Breast epithelium (tissue), 3 donors: ENCODE results near the gene ANKRD29.

Source experiments
- POLR2A ChIP-seq: fragments of 450-650 bp; IDR thresholded peaks from one replicate; pipeline ENCODE4 v1.6.1; 2016; ENCODE audit warnings: antibody characterized with exemption, mild to moderate bottlenecking, moderate library complexity
- POLR2AphosphoS5 ChIP-seq, 3 donors: sonication (generic); formaldehyde crosslinking; IDR thresholded peaks; one replicate each; pipeline ENCODE4 v1.6.1; 2017; ENCODE audit warnings: antibody characterized with exemption in 3 of 3
- TF ChIP-seq, protein P1 (sequence below), 3 donors: fragments of 450-650 bp; IDR thresholded peaks; one replicate each; pipeline ENCODE4 v1.5.1; 2016 to 2017; ENCODE audit warnings: antibody characterized with exemption in 3 of 3, mild to moderate bottlenecking in 3 of 3, moderate library complexity in 3 of 3

DNA sequence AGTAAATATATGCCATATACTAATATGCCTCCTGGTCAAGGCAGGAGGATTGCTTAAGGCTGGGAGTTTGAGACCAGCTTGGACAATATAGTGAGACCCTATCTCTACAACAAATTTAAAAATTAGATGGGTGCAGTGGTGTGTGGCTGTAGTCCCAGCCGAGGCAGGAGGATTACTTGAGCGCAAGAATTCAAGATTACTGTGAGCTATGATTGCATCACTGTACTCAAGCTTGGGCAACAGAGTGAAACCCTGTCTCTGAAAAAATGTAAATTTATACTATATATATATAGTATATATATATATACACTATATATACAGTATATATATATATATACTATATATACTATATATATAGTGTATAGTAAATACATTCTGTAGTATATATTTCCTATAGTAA is 46.5 kb downstream of the ANKRD29 start:
- TF ChIP-seq POLR2A (no peak), POLR2AphosphoS5 (IDR thresholded peaks at IDR 0.05) (no peak)
- TF ChIP-seq, protein P1, sequence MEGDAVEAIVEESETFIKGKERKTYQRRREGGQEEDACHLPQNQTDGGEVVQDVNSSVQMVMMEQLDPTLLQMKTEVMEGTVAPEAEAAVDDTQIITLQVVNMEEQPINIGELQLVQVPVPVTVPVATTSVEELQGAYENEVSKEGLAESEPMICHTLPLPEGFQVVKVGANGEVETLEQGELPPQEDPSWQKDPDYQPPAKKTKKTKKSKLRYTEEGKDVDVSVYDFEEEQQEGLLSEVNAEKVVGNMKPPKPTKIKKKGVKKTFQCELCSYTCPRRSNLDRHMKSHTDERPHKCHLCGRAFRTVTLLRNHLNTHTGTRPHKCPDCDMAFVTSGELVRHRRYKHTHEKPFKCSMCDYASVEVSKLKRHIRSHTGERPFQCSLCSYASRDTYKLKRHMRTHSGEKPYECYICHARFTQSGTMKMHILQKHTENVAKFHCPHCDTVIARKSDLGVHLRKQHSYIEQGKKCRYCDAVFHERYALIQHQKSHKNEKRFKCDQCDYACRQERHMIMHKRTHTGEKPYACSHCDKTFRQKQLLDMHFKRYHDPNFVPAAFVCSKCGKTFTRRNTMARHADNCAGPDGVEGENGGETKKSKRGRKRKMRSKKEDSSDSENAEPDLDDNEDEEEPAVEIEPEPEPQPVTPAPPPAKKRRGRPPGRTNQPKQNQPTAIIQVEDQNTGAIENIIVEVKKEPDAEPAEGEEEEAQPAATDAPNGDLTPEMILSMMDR (IDR thresholded peaks at IDR 0.05) = no peak
